Renal pelvis (tissue), 4 donors: ENCODE results near the gene ABCC9. TPM values are rescaled to one million over a fixed set of nuclear protein-coding genes. Genes with fewer than 3 reads are reported as not detected.

Experiments
- DNase-seq: peaks from one replicate; pipeline ENCODE4 v3.0.0-alpha.2; 2013
- polyA plus RNA-seq, 3 donors: library from polyadenylated mRNA; unstranded; fragments of 120-200 nt; gene quantifications; one replicate each; pipeline ENCODE4 v1.2.1, GENCODE V29; 2013; ENCODE audit not compliant: insufficient read length in 3 of 3

Gene ABCC9
- polyA plus RNA-seq, 3 donors = 23.4 to 27.5 (median 23.9) TPM

- DNase-seq = peak; percentile 83
Measured at GRCh38 chr12:21774358-21775132, 166.7 kb downstream of the ABCC9 start, which contains the start of gene KCNJ8. TSS of gene KCNJ8 (minus strand) at chr12:21774706. CDS start at chr12:21773616, 1,090 bp downstream.

GRCh38 chr12:21773806-21774205 lies 167.4 kb downstream of the ABCC9 start:
- no peak for DNase-seq

DNA sequence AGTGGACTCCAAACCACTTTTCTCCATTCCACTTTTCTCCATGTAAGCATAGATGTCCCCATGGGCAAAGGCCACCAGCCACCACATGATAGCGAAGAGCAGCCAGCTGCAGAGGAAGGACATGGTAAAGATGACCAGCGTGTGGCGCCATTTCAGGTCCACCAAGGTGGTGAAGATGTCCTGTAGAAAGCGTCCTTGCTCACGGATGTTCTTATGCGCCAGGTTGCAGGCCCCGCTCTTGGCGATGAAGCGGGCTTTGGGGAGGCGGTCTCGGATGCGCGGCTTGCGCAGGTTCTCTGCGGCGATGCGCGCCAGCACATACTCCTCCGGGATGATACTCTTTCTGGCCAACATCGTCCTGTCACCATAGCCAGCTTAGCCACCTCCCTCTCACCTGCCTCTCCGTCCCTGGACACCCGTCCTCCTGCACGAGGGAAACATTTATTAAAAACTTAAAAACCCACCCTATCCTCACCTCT lies 167.9 kb downstream of the ABCC9 start:
- peak; percentile 56 for DNase-seq

DNA sequence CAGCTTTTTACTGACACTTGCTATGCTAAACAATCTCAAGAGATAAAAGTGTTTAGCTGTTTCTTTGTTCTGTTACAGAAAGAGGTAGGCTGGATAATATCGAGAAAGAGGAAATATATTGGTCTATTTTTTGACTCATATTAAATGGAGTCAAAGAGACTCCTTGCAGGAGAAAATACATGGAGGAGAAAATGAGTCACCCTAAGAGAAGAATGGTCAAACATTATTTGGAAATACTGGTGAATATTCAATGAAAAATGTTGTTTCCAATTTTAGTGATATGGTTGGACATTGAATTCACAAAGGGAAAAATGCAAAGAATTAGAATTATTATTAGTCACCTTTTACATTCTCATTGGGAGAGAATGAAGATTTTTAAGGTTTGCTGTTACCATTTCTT lies 169.9 kb downstream of the ABCC9 start:
- DNase-seq = no peak

- no peak for DNase-seq
Measured at GRCh38 chr12:21769307-21769706, 171.9 kb downstream of the ABCC9 start.

- no peak for DNase-seq
Measured at GRCh38 chr12:21766403-21766802, 174.8 kb downstream of the ABCC9 start.

- DNase-seq = no peak
Measured at GRCh38 chr12:21764950-21765349, 176.3 kb downstream of the ABCC9 start.

DNA sequence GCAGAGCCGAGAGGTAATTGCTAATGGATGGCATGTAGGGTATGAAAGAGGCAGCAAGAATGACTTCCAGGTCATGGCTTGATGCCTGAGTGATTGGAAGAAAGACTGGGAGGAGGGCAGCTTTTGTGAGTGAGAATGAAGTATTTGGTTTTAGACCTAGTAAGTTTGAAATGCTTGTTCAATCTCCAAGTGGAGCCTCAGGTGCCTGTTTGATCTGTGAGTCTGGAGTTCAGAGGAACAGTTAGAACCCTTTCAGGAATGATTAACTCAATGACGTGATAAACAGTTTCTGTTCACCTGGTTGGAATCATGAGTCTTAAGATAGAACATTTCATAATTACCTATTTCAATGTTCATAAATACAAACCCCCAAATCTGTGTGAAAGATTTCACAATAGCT lies 177.2 kb downstream of the ABCC9 start:
- DNase-seq = no peak

DNA sequence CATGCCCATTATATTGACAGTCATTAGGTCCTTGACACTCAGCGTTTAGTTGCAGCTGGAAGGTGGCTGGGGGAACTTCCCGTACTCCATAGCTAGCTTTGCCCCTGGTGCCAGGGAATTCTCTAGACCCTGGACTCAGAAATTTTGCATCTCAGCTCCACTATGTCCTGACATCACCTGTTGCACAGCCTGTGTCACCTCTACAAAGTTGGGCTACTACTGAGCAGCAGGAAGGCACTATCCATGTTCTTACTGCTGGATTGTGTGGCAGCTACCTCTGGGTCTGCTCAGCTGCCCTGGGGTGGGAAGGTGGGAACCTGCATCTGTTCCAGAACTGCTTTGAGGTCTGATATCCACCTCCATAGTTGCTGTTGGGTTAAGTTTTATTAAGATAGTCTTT lies 177.7 kb downstream of the ABCC9 start:
- DNase-seq = no peak

DNA sequence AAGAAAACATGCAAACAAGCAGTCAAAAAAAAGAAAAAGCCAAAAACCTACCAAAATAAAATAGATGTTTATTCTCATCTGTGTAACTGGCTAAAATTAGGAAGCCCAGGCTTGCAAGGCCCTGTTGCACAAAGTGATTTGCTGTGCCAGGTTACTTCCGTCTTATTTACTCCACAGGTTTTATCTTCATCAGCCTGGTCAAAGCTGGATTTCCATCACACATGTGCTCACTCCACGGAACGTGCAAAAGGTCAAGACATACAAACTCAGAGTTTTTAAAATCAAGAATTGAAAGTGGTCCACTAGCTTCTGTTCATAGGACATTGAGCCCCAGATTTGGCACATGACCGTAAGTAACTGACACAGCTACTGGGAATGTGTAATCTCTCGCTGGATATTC lies 181.5 kb downstream of the ABCC9 start:
- DNase-seq = no peak

DNA sequence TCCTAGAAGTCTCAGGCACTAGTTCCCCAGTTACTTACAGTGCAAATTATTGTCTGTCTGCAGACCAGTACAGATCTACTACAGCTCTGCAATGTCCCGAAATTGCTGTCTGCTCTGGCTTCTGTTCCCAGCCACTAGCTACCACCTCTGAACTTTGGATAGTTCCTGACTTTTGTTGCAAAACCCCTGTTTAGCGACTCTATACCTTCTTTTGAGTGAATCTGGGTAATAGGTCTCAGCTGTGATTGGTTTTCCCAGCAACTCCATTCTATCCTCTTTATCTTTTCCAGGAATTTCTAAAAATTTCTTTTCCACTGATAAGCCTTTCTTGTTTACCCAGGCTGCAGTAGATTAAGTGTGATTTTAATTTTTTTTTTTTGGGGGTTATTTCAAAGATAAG lies 183.5 kb downstream of the ABCC9 start:
- DNase-seq = no peak

GRCh38 chr12:21756699-21757098 lies 184.5 kb downstream of the ABCC9 start:
- no peak for DNase-seq

GRCh38 chr12:21751517-21751916 lies 189.7 kb downstream of the ABCC9 start:
- peak; percentile 92 for DNase-seq

Other genes with a start within 250 kb of the ABCC9 start
- 10 to 100 TPM; 19.4 to 22.8 (median 20.5) TPM for gene KCNJ8, start 166.7 kb downstream of the ABCC9 start, polyA plus RNA-seq
- 10 to 100 TPM; 50.4 to 57.2 (median 51.1) TPM for gene CMAS, start 104.8 kb upstream of the ABCC9 start, polyA plus RNA-seq